OCI-LY3 (cell line): ENCODE measurements around the gene FAM184B.
A peak's percentile ranks its signal among the peaks of the same experiment; 100 is the strongest.

Experiments
- H2AFZ ChIP-seq: fragments of 200-600, 300-600 bp; shearing (Covaris generic); 2 replicates; pipeline ENCODE4 v1.6.0; 2014; ENCODE audit warnings: antibody characterized with exemption, low read depth, low read length
- H3K27ac ChIP-seq: fragments of 200-600, 300-600 bp; sonication (generic); 2 replicates; pipeline ENCODE4 v1.5.1; 2014; ENCODE audit warnings: mild to moderate bottlenecking, low read length, moderate library complexity, mixed read lengths
- H3K27me3 ChIP-seq: fragments of 200-600, 300-600 bp; sonication (generic); 2 replicates; pipeline ENCODE4 v1.6.1; 2014; ENCODE audit warnings: low read depth, low read length, mixed read lengths
- H3K36me3 ChIP-seq: fragments of 200-600, 300-600 bp; sonication (generic); replicated peaks from 2 replicates; pipeline ENCODE3; 2014; ENCODE audit warnings: low read depth, low read length, mixed read lengths
- H3K4me1 ChIP-seq: fragments of 300-600, 200-600 bp; sonication (generic); 2 replicates; pipeline ENCODE4 v1.6.1; 2014; ENCODE audit warnings: low read length, mixed read lengths
- H3K4me2 ChIP-seq: fragments of 200-600, 300-600 bp; sonication (generic); 2 replicates; pipeline ENCODE4 v1.6.1; 2014; ENCODE audit warnings: low read length, mixed read lengths
- H3K4me3 ChIP-seq: fragments of 300-600, 200-600 bp; sonication (generic); 2 replicates; pipeline ENCODE4 v1.5.1; 2014; ENCODE audit warnings: antibody characterized with exemption, mild to moderate bottlenecking, low read length, moderate library complexity
- H3K79me2 ChIP-seq: fragments of 300-600, 200-600 bp; shearing (Covaris generic); 2 replicates; pipeline ENCODE4 v1.6.1; 2014; ENCODE audit warnings: mild to moderate bottlenecking, low read length, mixed read lengths
- H3K9ac ChIP-seq: fragments of 300-600, 200-600 bp; shearing (Covaris generic); 2 replicates; pipeline ENCODE4 v1.6.0; 2014; ENCODE audit warnings: mild to moderate bottlenecking, low read length, moderate library complexity
- H3K9me3 ChIP-seq: fragments of 200-600, 300-600 bp; shearing (Covaris generic); 2 replicates; pipeline ENCODE4 v1.6.1; 2014; ENCODE audit warnings: low read length, mixed read lengths; ENCODE audit not compliant: insufficient read depth
- H4K20me1 ChIP-seq: fragments of 200-600, 300-600 bp; sonication (generic); 2 replicates; pipeline ENCODE4 v1.6.1; 2016; ENCODE audit warnings: low read length, mixed read lengths; ENCODE audit not compliant: insufficient read depth
- EZH2phosphoT487 ChIP-seq: fragments of 200-600 bp; shearing (Covaris generic); IDR thresholded peaks from 2 replicates; pipeline ENCODE4 v1.6.1; 2018; ENCODE audit warnings: antibody characterized with exemption, mixed run types, low read depth
- TF ChIP-seq, protein P1 (sequence below): fragments of 200-600, 300-600 bp; sonication (generic); IDR thresholded peaks from 2 replicates; pipeline ENCODE4 v1.5.1; 2014; ENCODE audit warnings: antibody characterized with exemption, low read length, low read depth

Gene FAM184B

DNA sequence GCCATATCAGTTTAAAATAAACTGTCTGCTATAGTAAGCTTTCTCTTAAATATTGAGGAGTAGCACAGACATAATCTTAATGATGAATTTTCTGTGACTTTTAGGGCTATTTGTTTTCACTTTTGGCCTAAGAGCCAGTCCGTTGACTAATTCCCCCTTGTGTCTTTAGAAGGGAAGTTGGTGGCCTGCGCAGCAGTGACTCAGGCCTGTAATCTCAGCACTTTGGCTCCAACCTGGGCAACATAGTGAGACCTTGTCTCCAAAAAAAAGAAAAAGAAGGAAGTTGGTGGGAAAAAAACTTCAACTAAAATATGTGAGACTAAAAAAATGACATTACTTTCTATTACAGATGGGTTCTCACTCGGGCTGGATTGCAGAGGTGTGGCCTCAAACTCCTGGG, 32.7 kb upstream of the FAM184B start:
- H3K36me3 ChIP-seq, result peaks cover 47% of the 10 kb centered on the region
- H3K4me3 ChIP-seq, result no peak overlapping the region
- TF ChIP-seq, protein P1, sequence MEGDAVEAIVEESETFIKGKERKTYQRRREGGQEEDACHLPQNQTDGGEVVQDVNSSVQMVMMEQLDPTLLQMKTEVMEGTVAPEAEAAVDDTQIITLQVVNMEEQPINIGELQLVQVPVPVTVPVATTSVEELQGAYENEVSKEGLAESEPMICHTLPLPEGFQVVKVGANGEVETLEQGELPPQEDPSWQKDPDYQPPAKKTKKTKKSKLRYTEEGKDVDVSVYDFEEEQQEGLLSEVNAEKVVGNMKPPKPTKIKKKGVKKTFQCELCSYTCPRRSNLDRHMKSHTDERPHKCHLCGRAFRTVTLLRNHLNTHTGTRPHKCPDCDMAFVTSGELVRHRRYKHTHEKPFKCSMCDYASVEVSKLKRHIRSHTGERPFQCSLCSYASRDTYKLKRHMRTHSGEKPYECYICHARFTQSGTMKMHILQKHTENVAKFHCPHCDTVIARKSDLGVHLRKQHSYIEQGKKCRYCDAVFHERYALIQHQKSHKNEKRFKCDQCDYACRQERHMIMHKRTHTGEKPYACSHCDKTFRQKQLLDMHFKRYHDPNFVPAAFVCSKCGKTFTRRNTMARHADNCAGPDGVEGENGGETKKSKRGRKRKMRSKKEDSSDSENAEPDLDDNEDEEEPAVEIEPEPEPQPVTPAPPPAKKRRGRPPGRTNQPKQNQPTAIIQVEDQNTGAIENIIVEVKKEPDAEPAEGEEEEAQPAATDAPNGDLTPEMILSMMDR, result no peak
- no peak for TF ChIP-seq EZH2phosphoT487
- peaks cover 24% of the 10 kb centered on the region for H4K20me1 ChIP-seq
- H3K4me2 ChIP-seq, result no peak overlapping the region
- H3K79me2 ChIP-seq, result peaks cover 98% of the 10 kb centered on the region
- no peaks in the 10 kb centered on the region for H3K9me3 ChIP-seq
- H3K27me3 ChIP-seq, result no peaks in the 10 kb centered on the region
- H3K9ac ChIP-seq, result no peak overlapping the region
- H2AFZ ChIP-seq, result no peak overlapping the region
- H3K4me1 ChIP-seq, result peaks cover 11% of the 10 kb centered on the region
- no peak overlapping the region for H3K27ac ChIP-seq

DNA sequence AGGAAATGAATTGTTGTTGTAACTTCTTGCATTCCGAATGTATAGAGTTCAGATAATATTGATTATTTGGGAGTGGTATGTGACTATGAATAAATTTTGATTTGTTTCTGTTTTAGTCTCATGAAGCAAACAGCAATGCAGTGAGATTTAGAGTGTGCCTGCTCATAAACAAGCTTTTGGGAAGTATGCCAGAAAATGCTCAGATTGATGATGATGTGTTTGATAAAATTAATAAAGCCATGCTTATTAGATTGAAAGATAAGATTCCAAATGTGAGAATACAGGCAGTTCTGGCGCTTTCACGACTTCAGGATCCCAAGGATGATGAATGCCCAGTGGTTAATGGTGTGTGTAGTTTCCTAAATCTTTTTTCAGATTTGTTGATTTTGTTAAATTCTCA, 31.4 kb upstream of the FAM184B start:
- Histone ChIP-seq H2AFZ (no peak overlapping the region), H3K4me3 (peak overlapping the region; percentile 96), H3K9ac (peak overlapping the region; percentile 87), H3K4me1 (peaks cover 17% of the 10 kb centered on the region), H3K4me2 (peak overlapping the region; percentile 73), H3K27me3 (no peaks in the 10 kb centered on the region), H3K79me2 (peaks cover 98% of the 10 kb centered on the region), H3K27ac (no peak overlapping the region), H4K20me1 (peaks cover 28% of the 10 kb centered on the region), H3K36me3 (peaks cover 39% of the 10 kb centered on the region), H3K9me3 (no peaks in the 10 kb centered on the region)
- TF ChIP-seq EZH2phosphoT487, result no peak
- TF ChIP-seq, protein P1, result no peak

DNA sequence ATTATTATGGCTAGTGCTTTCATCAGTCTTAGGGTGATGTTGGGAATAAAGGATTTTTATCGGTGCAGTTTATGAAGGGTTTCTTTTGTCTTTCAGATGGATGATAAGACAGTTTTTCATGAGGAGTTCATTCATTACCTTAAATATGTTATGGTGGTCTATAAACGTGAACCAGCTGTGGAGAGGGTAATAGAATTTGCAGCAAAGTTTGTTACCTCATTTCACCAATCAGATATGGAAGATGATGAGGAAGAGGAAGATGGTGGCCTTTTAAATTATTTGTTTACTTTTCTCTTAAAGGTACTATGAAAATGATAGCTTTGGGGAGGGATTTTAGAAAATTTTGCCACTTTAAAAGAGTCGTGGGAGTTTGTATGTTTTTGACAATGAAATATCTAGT, 30.7 kb upstream of the FAM184B start:
- peak overlapping the region; percentile 73 for H3K4me2 ChIP-seq
- TF ChIP-seq EZH2phosphoT487, result no peak
- TF ChIP-seq, protein P1, result no peak
- no peaks in the 10 kb centered on the region for H3K9me3 ChIP-seq
- H3K4me1 ChIP-seq, result peaks cover 24% of the 10 kb centered on the region
- H3K36me3 ChIP-seq, result peaks cover 43% of the 10 kb centered on the region
- H3K9ac ChIP-seq, result peak overlapping the region; percentile 87
- H4K20me1 ChIP-seq, result peaks cover 34% of the 10 kb centered on the region
- no peak overlapping the region for H2AFZ ChIP-seq
- H3K4me3 ChIP-seq, result peak overlapping the region; percentile 96
- H3K27ac ChIP-seq, result peak overlapping the region; percentile 70; the same call in 1 of the 2 replicates
- H3K27me3 ChIP-seq, result no peaks in the 10 kb centered on the region
- peaks cover 98% of the 10 kb centered on the region for H3K79me2 ChIP-seq

DNA sequence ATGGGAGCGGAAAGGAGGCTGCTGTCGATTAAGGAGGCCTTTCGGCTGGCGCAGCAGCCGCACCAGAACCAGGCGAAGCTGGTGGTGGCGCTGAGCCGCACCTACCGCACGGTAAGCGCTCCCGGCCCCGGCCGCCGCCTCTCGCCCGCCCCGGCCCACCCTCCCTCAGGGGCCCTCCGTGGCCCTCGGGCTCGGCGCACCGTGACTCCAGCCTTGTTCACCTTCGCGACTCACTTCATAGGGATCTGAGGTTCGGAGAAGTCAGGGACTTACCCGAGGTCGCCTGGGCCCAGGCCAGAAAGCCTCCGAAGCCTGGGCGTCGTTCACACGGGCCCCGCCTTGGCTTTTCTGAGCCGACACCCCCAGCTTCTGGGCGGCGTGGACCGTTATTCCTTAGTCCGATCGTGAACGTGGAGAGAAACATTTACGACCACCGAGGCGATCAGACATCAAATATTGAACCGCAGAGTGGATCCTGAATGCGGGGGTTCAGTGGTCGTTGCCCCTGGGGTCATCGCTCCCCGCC, 29.7 kb upstream of the FAM184B start:
- Histone ChIP-seq H2AFZ (peak overlapping the region; percentile 17), H3K9ac (peak overlapping the region; percentile 87), H3K79me2 (peaks cover 98% of the 10 kb centered on the region), H3K4me3 (peak overlapping the region; percentile 96), H3K4me1 (peaks cover 26% of the 10 kb centered on the region), H3K27me3 (no peaks in the 10 kb centered on the region), H3K9me3 (no peaks in the 10 kb centered on the region), H3K36me3 (peaks cover 41% of the 10 kb centered on the region), H4K20me1 (peaks cover 39% of the 10 kb centered on the region), H3K27ac (peak overlapping the region; percentile 70), H3K4me2 (peak overlapping the region; percentile 73)
- no peak for TF ChIP-seq EZH2phosphoT487
- TF ChIP-seq, protein P1, result no peak
